ENCODE measurements around the gene ATXN2L. TPM values are rescaled to one million over a fixed set of nuclear protein-coding genes. Genes with fewer than 3 reads are reported as not detected.

Gene ATXN2L
- total and polyA plus RNA-seq, 2 experiments from 2014 or later, result 134 to 192 TPM

GRCh38 chr16:28839899-28840298 lies 17.1 kb downstream of the ATXN2L start:
- DNase-seq (ENCODE audit: low spot score), result no peak
- peaks cover 32% of the 10 kb centered on the region for H3F3A ChIP-seq (replicated peaks; ENCODE audit: low read depth)
- no peak overlapping the region for H3K4me3 ChIP-seq
- no peaks in the 10 kb centered on the region for H3K27me3 ChIP-seq (ENCODE audit: insufficient read depth)
- ATAC-seq, result no peak
- H2AFZ ChIP-seq, result no peak overlapping the region
- H3K9me2 ChIP-seq (ENCODE audit: insufficient read depth), result no peaks in the 10 kb centered on the region
- peaks cover under 1% of the 10 kb centered on the region; the same call in 1 of the 2 replicates for H3K4me1 ChIP-seq (ENCODE audit: insufficient read depth)
- H3K79me2 ChIP-seq (replicated peaks; ENCODE audit: insufficient read depth), result peaks cover 4% of the 10 kb centered on the region
- H3K36me3 ChIP-seq (ENCODE audit: insufficient read depth), result peaks cover 27% of the 10 kb centered on the region
- peaks cover 9% of the 10 kb centered on the region for H4K20me1 ChIP-seq (replicated peaks; ENCODE audit: insufficient read depth)
- Mint-ChIP-seq H3K27ac (no peak overlapping the region), H3K4me1 (peaks cover 1% of the 10 kb centered on the region; the same call in 2 of the 3 replicates), H3K4me3 (no peak overlapping the region), H3K9me3 (peaks cover 3% of the 10 kb centered on the region; the same call in 2 of the 3 replicates), H3K27me3 (ENCODE audit: insufficient read depth, low read depth, poor library complexity) (peaks cover 16% of the 10 kb centered on the region), H3K36me3 (ENCODE audit: low read depth) (peaks cover 85% of the 10 kb centered on the region)
- no peak overlapping the region for H3K4me2 ChIP-seq
- peak overlapping the region; percentile 80; the same call in 1 of the 2 replicates for H3K27ac ChIP-seq (ENCODE audit: low read depth)
- TF ChIP-seq ZNF331 (CRISPR knock-in tag; IDR thresholded peaks at IDR 0.05; ENCODE audit: low read depth) (no peak), STAT1 (IDR thresholded peaks at IDR 0.05; ENCODE audit: unreplicated experiment) (no peak)

GRCh38 chr16:28842696-28843095 lies 19.9 kb downstream of the ATXN2L start:
- no peak overlapping the region for H2AFZ ChIP-seq
- no peak overlapping the region for H3K27ac ChIP-seq (ENCODE audit: low read depth)
- H3K4me1 Mint-ChIP-seq, result peaks cover 10% of the 10 kb centered on the region; the same call in 2 of the 3 replicates
- no peak for DNase-seq (ENCODE audit: low spot score)
- H3K36me3 ChIP-seq (ENCODE audit: insufficient read depth), result peaks cover 23% of the 10 kb centered on the region
- H3K27me3 ChIP-seq (ENCODE audit: insufficient read depth), result no peaks in the 10 kb centered on the region
- peaks cover 70% of the 10 kb centered on the region for H3K36me3 Mint-ChIP-seq (ENCODE audit: low read depth)
- no peak overlapping the region for H3K27ac Mint-ChIP-seq
- no peak overlapping the region for H3K4me3 ChIP-seq
- H3K4me3 Mint-ChIP-seq, result no peak overlapping the region
- H3K79me2 ChIP-seq (replicated peaks; ENCODE audit: insufficient read depth), result peaks cover 15% of the 10 kb centered on the region
- TF ChIP-seq POLR2AphosphoS5 (IDR thresholded peaks at IDR 0.05; ENCODE audit: low read depth) (no peak), ZNF331 (CRISPR knock-in tag; IDR thresholded peaks at IDR 0.05; ENCODE audit: low read depth) (no peak), ZNF114 (CRISPR knock-in tag; IDR thresholded peaks at IDR 0.05) (no peak), NANOG (IDR thresholded peaks at IDR 0.05; ENCODE audit: borderline replicate concordance) (no peak), STAT1 (IDR thresholded peaks at IDR 0.05; ENCODE audit: unreplicated experiment) (no peak), ETS1 (IDR thresholded peaks at IDR 0.05) (no peak)
- TF ChIP-seq, protein P1, sequence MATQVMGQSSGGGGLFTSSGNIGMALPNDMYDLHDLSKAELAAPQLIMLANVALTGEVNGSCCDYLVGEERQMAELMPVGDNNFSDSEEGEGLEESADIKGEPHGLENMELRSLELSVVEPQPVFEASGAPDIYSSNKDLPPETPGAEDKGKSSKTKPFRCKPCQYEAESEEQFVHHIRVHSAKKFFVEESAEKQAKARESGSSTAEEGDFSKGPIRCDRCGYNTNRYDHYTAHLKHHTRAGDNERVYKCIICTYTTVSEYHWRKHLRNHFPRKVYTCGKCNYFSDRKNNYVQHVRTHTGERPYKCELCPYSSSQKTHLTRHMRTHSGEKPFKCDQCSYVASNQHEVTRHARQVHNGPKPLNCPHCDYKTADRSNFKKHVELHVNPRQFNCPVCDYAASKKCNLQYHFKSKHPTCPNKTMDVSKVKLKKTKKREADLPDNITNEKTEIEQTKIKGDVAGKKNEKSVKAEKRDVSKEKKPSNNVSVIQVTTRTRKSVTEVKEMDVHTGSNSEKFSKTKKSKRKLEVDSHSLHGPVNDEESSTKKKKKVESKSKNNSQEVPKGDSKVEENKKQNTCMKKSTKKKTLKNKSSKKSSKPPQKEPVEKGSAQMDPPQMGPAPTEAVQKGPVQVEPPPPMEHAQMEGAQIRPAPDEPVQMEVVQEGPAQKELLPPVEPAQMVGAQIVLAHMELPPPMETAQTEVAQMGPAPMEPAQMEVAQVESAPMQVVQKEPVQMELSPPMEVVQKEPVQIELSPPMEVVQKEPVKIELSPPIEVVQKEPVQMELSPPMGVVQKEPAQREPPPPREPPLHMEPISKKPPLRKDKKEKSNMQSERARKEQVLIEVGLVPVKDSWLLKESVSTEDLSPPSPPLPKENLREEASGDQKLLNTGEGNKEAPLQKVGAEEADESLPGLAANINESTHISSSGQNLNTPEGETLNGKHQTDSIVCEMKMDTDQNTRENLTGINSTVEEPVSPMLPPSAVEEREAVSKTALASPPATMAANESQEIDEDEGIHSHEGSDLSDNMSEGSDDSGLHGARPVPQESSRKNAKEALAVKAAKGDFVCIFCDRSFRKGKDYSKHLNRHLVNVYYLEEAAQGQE (IDR thresholded peaks at IDR 0.05; ENCODE audit: unreplicated experiment), result no peak
- no peak for ATAC-seq
- H3K27me3 Mint-ChIP-seq (ENCODE audit: insufficient read depth, low read depth, poor library complexity), result peaks cover 24% of the 10 kb centered on the region
- H3K4me1 ChIP-seq (ENCODE audit: insufficient read depth), result peaks cover 9% of the 10 kb centered on the region; the same call in 1 of the 2 replicates
- peaks cover 3% of the 10 kb centered on the region; the same call in 2 of the 3 replicates for H3K9me3 Mint-ChIP-seq
- H3K4me2 ChIP-seq, result no peak overlapping the region
- H3F3A ChIP-seq (replicated peaks; ENCODE audit: low read depth), result peaks cover 31% of the 10 kb centered on the region
- no peaks in the 10 kb centered on the region for H3K9me2 ChIP-seq (ENCODE audit: insufficient read depth)
- peaks cover 13% of the 10 kb centered on the region for H4K20me1 ChIP-seq (replicated peaks; ENCODE audit: insufficient read depth)

Data from GM23338 (cell line).